LNCAP (cell line): Measurements from ENCODE around the gene FGD1.

ENCODE experiments used
- CTCF ChIP-seq: fragments of 450-650 bp; IDR thresholded peaks from 2 replicates; pipeline ENCODE4 v1.5.1; 2017; ENCODE audit warnings: mild to moderate bottlenecking

Gene FGD1

GRCh38 chrX:54496936-54497335 lies 902 bp upstream of the FGD1 start:
- no peak for TF ChIP-seq CTCF

- no peak for TF ChIP-seq CTCF
These were observed 451 bp upstream of the FGD1 start for GRCh38 chrX:54496517-54496852.

DNA sequence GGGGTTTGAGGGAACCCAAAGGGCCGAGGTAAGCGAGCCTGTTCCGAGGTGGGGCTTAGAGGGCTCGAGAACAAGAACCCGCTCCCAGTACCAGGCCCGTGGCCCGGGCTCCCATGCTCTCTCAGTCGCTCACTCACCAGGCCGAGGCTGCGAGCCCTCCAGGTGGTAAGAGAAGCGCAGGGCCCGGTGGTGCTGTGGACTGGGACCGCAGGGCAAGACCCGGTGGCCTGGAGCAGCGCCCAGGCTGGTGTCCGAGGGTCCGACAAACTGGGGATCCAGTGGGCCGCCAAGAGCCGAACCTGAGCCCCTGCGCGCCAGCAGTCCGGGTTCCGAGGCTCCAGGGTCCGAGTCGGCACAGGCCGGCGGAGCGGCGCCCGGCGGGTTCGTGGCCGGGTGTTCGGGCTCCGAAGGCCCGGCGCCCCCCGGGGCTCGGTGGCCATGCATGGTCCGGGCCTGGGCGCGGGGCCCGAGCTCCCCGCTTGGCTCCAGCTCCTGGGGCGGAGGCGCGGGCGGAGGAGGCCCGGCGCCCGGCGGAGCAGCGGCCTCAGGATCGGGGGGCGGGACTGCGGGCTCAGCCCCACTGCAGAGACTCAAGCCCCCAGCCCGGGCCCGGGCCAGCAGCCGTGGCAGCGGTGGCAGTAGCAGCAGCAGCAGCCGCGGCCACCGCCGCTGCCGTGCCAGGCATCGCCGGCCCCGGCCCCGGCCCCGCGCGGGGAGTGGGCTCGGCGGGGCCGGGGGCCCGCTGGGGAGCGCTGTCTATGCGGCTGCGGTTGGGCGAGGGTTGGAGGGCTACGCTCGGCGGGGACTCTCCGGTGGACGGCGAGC lies 833 bp downstream of the FGD1 start:
- no peak for TF ChIP-seq CTCF

DNA sequence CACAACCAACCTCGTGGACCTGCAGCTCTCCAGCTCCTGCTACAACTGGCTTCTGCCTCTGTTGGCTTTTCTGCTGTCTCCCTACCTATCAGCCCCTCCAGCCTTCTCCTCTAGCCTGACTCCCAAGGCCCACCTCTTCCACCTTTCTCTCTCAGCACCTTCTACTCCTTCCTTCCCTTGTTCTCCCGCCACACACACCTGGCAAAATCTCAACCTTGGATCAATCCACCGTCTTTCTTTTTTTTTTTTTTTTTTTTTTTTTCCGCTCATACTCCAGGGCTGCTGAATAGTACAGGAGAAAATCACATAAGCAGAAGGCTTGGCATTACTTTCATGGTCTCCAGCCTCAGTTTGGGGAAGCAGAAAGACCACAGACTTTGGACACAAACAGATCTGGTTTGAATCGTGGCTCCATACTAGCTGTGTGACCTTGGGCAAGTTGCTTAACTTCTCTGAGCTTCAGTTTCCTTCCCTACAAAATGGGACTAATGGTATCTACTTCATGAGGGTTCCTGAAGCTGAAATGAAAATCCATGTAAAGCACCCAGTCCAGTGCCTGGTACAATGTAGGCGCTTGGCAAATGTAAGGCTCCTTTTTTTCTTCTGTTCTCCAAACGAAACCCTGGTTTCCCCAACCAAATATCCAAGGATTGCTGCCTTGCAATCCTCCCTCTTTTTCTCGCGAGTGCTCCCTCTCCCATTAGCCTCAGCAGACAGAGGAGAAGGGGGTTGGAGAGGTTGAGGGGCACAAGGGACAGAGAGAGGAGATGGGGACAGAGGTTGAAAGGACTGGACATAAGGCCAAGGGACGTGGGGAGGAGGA lies 1.7 kb downstream of the FGD1 start:
- no peak for TF ChIP-seq CTCF

DNA sequence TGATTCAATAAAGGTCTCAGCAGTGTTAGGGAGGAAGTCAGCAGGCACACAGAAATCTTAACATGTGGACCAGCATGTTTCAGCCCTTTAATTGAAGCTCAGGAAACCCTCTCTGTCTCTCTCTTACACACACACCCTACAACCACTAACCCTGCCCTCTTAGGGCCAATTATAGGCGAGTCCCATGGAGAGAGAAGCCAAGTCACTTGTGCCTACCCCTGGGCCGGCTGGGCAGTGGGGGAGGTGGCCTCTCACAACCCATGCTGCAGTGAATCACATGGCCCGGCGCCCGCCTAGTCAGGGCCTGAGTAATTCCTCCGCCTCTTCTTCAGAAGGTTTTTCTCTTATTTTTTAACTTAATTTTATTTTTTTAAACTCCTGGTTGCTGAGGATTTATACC lies 3.7 kb downstream of the FGD1 start:
- TF ChIP-seq CTCF, result no peak

DNA sequence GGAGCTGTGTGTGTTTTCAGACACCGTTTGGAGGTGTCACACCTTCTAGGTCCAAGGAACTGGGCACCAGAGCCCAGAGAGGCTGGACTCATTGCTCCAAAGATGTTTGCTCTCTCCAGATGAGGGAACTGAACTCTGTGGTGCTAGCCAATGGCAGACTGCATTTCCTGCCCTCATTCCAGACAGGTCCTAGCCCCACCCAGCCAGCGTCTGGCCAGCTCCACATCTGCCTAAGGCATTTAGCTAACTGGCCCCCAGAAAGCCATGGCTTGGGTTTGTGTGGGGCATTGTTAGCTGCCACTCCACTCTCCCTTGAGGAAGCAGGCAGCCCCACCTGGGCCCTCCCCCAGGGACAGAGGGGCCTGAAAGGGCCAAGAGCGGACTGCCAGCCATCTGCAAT lies 11.4 kb downstream of the FGD1 start:
- TF ChIP-seq CTCF, result no peak

- no peak for TF ChIP-seq CTCF
These were observed 12.1 kb downstream of the FGD1 start for GRCh38 chrX:54483946-54484345.
